NCI-H1694 treated with DMSO at 0.1 percent for 48 hours (cell line): Measurements from ENCODE around the gene ALDH2.
"Not testable (repeated sequence)": the region's sequence is repeated elsewhere in the genome, so short reads cannot be mapped to it uniquely, and the experiment has no call there.

Experiments used
- DNase-seq: peaks from one replicate; lab custom pipeline; 2025; lab: John Stamatoyannopoulos, UW

ALDH2 gene

DNA sequence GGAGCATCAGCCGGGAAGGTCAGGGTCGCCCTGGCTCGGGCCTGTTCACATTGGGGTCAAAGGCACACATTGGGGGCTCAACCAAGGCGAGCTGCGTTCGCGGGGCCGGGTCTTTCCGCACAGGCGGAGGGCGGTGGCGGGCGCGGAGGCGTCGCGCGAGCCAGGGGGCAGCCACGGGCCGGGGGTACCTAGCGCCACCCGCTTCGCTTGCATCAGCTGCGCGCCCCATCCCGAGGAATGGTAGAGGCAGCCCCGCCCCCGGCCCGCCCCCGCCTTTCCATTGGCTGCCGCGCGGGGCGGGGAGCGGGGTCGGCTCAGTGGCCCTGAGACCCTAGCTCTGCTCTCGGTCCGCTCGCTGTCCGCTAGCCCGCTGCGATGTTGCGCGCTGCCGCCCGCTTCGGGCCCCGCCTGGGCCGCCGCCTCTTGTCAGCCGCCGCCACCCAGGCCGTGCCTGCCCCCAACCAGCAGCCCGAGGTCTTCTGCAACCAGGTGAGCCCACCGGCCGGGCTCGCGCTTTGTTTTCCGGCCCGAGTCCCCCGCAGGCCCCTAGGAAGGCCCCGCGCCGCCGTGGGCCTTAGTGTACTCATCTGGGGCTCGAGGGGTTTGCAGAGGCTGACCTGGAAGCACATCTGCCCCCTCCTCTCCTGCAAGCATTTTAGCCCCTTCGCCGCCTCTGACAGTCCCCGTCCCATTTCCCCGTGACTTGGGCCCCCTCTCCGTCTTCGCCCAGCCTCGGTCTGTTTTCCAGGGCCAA, at the start of gene ALDH2:
ALDH2 (plus strand) TSS at position 326 of the 754 bp plus-strand sequence; CDS start at position 376, 50 bp downstream.
- DNase-seq = peak; percentile 19

DNA sequence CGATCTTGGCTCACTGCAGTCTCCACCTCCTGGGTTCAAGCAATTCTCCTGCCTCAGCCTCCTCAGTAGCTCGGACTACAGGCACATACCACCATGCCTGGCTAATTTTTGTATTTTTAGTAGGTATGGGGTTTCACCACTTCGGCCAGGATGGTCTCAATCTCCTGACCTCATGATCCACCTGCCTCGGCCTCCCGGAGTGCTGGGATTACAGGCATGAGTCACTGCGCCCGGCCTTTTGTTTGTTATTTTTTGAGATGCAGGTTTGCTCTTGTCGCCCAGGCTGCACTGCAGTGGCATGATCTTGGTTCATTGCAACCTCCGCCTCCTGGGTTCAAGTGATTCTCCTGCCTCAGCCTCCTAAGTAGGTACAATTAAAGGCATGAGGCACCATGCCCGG, 47.4 kb upstream of the ALDH2 start:
- DNase-seq = not testable (repeated sequence)

- DNase-seq = no peak
Observed at GRCh38 chr12:111720457-111720856, 46.3 kb upstream of the ALDH2 start.

- DNase-seq = not testable (repeated sequence)
Observed at GRCh38 chr12:111723646-111724360, 42.9 kb upstream of the ALDH2 start.

DNA sequence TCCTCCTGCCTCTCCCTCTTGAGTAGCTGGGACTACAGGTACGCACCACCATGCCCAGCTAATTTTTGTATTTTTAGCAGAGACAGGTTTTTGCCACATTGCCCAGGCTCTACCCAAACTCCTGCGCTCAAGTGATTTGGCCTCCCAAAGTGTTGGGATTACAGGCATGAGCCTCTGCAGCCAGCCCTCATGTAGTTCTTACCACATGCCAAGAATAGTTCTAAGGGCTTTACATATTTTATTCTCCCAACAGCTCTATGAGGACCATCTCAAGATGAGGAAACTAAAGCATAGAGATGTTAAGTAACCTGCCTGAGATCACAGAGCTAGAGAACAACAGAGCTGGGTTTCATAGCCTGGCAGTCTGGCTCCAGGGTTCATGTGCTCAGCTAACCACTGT, 37.9 kb upstream of the ALDH2 start:
- DNase-seq = no peak

GRCh38 chr12:111730420-111730819, 36.3 kb upstream of the ALDH2 start:
- no peak for DNase-seq

- no peak for DNase-seq
Observed at GRCh38 chr12:111732786-111733185, 33.9 kb upstream of the ALDH2 start.

DNA sequence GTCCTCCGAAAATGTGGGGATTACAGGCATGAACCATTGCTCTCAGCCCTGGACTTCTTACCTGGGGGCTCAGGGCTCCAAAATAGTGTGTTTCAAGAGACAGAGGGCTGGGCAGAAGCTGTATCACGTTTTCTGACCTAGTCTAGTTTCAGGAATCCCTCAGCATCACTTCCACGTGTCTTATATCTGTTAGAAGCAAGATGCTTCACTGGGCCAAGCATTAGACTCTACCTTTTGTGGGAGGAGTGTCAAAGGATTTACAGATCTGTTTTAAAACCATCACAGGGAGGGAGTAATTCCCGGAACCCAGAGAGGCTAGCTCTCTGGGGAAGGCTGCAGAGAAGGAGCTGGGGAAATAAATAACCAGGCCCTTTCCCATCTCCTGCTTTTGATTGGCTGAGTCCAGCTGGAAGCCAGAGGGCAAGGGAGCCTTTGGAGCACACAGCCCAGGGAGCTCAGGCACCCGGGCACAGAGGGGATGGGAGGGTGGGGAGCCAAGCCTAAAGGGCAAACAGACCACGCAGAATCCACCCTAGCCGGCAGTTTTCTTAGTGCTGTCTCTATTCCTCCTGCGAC, 33.3 kb upstream of the ALDH2 start:
- DNase-seq = no peak

GRCh38 chr12:111739524-111739923, 27.2 kb upstream of the ALDH2 start:
- not testable (repeated sequence) for DNase-seq

GRCh38 chr12:111741235-111741812, 25.4 kb upstream of the ALDH2 start:
- no peak for DNase-seq

DNA sequence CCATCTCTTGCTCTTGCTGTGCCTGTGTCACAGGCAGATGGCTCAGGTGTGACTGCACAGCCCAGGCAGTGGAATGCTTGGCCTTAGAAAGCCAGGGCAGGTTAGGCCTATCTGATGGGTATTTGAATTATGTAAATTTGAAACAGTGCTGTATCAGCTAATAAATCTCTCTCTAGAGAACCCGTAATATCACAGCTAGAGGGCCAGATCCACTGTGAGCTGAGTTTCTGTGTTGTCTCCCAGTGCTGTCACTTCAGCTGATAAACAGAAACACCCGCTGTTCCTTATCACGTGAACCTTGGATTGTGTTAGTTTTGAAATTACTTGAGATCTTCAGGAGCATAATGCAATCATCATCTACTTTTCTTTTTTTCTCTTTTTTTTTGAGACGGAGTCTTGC, 21.5 kb upstream of the ALDH2 start:
- DNase-seq = no peak

DNA sequence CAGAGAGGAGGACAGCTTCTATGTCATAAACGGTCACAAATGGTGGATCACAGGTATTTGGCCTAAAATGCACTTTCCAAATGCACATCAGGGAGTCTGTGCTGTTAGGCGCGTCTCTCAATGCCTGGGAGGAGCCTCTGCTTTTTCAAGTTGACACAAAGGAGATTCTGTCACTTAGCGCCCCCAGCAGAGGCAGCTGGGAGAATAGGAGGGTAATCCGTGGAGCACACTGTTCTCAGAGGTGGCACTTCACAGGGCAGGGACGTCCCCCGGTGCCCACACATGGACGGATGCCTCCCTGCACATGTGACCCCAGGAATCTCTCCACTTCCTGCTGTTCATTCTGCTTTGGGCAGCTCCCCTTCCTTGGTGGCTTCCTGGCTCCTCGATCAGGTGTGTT, 19.4 kb upstream of the ALDH2 start:
- DNase-seq = no peak

- no peak for DNase-seq
Observed at GRCh38 chr12:111748151-111748672, 18.5 kb upstream of the ALDH2 start.

DNA sequence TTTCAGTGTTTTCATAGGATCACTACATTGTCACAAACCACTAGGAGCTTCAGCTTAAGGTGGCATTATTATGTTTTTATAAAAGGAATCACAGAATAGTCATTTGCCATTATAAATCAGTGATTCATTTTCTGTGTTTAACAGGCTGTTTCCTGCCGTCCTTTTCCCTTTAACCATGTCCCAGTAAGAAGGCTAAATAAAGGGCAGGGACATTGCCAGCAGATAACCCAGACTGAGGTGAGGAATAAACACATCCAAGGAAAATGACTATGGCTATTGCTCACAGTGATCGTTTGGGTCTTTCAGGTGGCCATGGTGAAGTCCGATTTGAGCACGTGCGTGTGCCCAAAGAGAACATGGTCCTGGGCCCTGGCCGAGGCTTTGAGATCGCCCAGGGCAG, 17.9 kb upstream of the ALDH2 start:
- DNase-seq = no peak

- no peak for DNase-seq
Observed at GRCh38 chr12:111749391-111749790, 17.3 kb upstream of the ALDH2 start.

GRCh38 chr12:111753144-111753881, 13.4 kb upstream of the ALDH2 start:
- no peak for DNase-seq

- DNase-seq = no peak
Observed at GRCh38 chr12:111754671-111755070, 12.1 kb upstream of the ALDH2 start.

- no peak for DNase-seq
Observed at GRCh38 chr12:111756196-111756595, 10.5 kb upstream of the ALDH2 start.

DNA sequence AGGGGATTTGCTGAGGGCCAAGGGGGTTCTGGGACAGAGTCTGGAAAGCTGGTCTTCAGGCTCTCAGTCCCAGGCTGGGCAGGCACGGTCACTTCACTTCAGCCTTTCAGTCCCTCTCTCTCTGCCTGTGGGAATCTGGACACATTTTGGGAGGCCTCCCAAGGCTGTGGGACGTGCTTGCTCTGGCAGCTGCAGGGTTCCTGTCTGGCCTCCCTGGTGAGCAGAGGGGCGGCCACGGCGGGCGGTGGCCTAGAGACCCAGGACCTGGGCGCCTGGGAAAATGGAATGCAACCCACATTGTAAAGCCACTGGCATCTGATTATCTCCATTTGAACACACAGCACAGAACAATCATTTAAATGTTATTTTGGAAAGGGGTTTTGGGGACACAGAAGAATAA, 10.1 kb upstream of the ALDH2 start:
- DNase-seq = no peak

DNA sequence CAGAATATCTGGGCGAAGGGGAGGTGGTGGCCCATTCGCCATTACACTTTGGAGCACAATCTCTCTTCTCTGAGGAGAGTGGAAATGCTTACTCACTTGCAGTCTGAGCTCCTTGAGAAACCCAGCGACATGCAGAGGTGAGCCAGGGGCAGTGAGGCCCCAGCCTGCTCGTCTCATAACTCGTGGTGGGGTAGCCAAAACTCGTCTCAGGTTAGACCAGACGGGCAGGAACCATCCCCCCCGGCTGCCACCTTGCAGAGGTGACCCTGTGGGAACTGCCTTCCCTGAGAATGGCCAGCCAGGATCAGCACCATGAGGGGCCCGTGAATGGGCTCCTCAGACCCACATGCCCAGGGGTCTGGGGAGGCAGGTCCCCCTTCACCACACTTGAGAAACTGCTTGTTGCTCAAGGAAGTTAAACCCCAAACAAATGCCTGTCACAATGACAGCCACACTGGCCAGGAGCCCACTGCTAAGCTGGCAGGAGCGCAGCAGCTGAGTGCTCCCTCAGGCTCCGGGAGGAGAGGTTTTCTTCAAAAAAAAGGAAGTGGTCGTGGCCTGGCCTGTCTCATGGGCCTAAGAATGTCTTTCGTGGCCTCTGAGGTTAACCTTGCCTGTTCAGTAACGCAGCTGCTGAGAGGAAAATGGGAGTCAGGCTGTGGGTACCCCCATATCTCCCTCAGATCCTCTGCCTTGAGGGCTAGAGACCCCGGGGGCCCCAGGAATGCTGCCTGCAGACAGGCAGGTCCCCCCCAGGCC, 9.2 kb upstream of the ALDH2 start:
- DNase-seq = no peak

DNA sequence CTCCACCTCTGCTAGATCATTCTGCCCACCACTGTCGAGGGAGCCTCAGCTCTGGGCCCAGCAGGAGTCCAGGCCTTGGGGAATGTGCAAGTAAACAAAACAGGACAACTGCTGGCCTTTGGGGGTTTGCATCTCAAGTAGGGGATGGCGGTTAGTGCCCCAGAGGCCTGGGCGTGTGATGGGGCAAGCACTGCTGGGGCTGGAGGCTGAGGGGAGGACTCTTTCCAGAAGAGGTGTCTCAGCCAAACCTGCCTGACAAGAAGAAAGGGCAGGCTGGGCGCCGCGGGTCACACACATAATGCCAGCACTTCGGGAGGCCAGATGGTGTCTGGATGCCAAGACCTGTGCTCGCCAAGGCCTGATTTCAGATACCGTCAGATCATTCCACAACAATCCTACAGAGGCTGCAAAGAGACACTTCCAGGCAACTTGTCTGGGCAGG, 8.6 kb upstream of the ALDH2 start:
- DNase-seq = no peak
